RPMI7951 (cell line): ENCODE results near the gene TGFBI. TPM values are rescaled to one million over a fixed set of nuclear protein-coding genes. Genes with fewer than 3 reads are reported as not detected.

Experiments
- DNase-seq: peaks from one replicate; pipeline ENCODE4 v3.0.0-alpha.2; 2012; ENCODE audit warnings: low read depth
- total RNA-seq: library from RNA; depleted of rRNA; stranded (reverse); fragments of >200 nt; shearing (Covaris generic); gene quantifications from 2 replicates; pipeline ENCODE4 v1.2.3, GENCODE V29; 2014

Gene TGFBI
- total RNA-seq, 1 experiment from 2014 or later: 1,163 TPM

DNA sequence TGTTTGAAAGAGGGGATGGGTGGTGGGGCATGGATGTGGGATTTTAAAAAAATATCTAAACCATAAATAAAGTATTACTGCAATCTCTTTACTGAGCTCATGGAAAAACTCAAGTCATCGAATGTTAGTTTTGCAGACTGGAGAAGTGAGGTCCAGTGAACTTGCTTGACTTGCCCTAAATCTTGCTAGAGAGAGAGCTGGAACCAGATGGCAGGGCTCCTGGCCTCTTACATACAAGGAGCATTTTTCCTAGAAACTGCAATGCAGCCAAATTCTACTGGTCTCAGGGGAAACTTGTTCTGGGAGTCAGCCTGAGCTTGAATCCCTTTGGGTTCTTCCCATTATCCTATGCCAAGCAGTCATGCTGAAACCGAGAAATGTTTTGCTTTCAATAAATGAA, 2.9 kb upstream of the TGFBI start:
- no peak for DNase-seq

DNA sequence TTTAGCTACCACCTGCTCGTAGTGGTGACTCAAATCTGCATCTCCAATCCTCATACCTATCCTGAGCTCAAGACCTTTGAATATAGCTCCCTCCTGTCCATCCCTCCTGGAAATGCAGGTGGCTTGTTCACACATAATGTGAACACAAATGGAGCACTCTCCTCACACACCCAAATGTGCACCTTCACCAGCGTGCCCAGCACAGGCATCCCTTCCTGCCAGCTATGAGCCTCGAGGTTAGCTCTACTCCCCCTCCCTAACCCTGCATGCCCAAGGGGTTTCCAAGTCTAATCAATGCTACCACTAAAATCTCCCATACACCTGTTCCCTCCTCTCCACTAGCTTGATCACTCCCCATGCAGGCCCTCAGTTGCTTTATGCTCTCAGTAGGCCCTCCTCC, 2.2 kb upstream of the TGFBI start:
- DNase-seq: no peak

DNA sequence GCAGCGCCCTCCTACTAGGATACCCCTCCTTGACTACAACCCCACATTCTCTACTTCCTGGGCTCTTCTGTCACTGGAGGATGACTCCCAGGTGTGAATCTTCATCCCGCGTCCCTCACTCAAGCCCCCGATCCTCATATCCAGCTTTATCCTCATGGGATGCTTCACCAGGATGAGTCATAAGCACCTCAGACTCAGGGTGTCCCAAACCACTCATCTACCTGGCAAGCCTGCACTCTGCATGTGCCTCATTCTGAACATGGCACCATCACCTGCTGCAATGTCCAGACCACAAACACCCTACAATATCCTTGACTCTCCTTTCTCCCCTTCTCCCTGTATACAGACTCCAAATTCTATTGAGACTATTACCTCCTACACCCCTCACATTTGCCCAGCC, 1.5 kb upstream of the TGFBI start:
- no peak for DNase-seq

DNA sequence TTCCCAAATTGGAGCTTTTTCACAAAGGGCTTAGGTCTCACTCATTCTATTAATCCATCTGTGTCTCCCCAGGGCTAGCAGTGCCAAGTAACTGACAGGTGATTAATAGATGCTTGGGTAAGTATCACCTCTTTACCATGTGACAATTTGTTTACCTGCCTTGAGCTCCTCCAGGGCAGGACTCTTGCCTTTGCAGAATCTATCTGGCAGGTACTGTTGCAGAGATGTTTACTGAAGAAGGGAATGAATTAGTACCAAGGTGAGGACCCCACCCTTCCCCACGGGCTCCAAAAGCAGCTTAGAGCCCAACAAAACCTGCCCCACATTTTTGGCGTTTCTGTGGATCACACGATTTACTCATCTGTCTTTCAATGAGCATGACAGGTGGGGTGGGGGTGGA, 698 bp upstream of the TGFBI start:
- no peak for DNase-seq

DNA sequence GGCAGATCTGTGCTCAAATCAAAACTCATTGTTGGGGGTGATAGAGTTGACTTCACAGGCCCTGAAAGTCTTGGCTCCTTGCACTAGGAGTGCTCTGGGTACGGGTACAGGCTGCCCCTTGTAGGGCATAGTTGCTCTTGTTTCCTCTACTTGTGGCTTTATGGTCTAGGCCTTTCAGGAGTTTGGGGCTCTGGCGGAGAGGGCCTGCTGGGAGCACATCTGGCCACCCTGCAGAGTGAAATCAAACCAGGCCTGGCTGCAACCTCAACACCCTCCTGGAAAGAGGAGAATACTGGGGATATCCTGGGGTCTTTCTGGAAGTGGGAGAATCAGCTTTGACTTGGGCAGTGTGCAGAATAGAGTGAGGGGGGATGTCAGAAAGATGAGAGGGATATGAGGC, 1.5 kb downstream of the TGFBI start:
- DNase-seq: no peak

DNA sequence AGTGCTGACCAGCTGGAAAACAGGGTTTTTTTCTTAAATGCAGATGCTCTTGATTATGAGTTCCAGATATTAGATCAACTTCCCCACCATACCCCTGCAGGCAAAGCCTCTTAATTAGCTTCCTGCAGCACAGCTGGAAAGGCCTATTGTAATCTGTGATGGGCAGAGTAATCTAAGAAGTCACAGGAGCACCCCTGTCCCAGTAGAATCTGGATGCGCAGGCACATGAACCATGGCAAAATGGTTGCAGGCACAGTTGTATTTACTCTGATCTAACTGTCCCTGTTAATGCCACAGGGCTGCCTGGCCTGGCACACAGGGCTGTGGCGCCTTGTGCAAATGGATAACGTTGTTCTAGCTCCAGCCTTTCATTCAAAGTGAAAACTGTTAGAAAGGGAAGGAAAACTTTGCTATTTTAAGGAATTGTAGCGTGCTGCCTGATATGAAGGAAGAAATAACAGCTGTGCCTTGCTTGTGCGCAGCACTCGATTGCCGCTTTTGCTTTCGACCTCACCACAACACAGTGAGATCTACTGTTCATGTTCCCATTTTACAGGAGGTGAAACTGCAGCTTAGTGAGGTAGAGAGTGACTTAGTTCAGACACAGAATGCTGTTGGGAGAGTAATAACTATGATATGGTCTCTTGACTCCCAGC, 2.3 kb downstream of the TGFBI start:
- DNase-seq: peak; percentile 71

DNA sequence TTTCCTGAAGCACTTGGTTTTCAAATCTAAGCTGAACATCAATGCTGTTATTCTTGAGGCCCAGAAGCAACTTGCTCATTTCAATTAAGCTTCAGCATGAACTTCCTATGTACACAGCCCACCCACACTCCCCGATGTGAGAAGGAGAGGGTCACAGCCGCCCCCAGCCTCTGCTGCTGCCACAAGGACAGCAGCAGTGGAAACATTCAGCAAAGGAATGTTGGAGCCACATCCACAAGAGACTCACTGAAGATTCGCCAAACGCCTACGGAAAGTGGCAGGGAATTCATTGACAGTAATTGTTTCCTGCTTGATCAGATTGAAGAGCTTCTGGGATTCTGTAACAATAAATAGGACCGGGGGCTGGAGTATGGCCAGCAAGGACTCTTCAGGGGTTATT, 2.9 kb downstream of the TGFBI start:
- no peak for DNase-seq

DNA sequence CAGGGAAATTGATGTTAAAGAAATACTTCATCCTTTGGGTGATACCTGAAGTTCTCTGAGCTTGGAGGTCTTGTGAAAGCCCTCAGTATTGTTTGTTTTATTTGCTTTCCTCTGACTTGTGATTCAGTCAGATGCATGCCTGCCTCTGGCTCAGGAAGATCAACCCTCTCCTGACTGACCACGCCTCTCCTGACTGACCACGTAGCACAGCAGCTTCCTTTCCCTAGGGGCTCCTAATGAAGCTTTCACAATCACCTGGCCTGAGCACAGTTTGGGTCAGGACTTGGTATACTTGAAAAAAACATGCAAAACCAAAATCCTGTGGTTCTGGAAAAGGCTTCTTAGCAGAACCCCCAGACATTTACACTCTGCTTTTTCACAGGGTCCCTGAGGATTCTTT, 3.8 kb downstream of the TGFBI start:
- DNase-seq: peak; percentile 74

DNA sequence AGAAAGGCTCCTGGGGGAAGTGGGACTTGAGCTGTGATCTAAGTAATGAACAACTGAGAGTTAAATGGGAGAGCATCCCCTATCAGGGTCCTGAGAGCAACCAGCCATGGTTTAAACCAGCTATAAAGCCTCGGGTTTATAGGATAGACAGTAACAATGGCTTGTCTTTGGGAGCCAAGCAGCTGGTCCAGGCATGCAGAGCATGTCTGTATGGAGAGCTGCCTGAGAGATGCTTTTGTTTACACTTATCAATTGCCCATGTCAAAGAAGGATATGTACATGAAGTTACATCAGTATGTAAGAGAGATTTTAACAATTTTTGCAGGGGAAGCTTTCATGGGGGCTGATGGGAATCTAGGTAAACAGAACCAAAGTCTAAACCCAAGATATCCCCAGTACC, 4.4 kb downstream of the TGFBI start:
- DNase-seq: no peak

DNA sequence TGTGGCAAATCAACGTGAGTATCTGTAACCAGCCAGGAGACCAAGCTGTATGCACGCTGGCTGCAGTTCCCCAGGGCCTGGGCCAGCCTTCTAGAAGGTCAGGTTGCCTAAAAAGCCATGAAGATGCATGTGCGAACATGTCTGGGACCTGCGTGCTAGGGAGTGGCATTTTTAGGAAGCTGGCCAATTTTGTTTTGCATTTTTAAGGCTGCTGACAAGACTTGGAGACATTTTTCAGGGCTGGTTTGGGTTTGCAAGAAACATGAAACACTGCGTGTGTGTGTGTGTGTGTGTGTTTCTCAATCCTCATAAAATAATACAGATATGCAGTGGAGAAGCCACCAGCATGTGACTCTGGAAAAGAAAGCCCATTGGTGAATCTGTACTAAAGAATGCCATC, 5.1 kb downstream of the TGFBI start:
- no peak for DNase-seq

DNA sequence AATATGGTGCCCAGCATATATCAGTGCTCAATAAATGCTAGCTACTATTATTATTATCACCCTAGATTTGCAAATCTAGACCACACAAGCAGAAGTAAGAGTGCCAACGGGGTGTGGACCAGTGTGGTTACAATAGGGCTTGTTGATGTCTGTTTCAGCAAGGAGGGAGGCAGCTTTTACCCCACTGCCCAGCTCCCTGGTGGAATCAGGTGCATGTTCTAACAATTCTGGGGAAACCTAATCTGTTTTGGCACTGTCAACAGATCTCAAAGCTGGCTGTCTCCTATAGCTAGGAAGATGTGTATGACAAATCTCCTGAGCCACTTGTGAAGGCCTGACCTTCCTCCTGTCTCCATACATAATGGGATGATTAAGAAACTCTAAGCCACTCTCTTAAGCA, 5.7 kb downstream of the TGFBI start:
- no peak for DNase-seq

DNA sequence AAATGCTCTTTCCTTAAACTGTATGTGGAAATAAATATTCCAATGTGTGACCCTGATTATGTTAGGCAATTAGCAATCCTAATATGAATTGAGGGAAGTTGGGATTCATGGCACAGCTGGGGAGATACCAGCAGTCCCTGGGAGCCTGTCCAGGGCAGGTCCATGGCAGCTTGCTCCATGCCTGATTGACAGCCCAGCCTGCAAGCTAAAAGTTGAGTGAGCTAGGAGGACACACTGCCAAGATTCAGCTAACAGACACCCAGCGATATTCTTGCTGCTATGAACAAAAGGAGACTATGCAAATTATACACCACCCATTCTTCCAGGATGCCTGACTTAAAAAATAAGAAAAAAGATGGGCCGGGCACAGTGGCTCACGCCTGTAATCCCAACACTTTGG, 6.2 kb downstream of the TGFBI start:
- no peak for DNase-seq

DNA sequence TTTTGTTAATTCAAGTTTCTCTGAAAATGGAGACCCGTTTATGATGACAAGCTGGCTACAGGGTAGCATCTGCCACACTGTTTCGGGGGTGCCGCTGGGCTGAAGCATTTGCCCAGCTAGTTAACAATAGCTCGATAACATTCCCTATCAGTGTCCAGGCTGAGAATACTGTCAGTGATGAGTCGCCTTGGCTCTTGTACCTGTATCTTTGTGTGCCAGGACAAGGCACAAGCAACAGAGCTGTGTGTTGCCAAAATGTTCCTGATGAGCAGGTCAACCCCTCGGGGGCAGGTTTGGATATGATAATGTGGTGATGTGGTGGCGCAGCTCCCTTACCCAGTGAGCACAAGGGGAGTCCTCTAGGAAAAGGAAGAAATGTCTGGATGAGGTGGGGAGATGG, 7.0 kb downstream of the TGFBI start:
- DNase-seq: no peak

DNA sequence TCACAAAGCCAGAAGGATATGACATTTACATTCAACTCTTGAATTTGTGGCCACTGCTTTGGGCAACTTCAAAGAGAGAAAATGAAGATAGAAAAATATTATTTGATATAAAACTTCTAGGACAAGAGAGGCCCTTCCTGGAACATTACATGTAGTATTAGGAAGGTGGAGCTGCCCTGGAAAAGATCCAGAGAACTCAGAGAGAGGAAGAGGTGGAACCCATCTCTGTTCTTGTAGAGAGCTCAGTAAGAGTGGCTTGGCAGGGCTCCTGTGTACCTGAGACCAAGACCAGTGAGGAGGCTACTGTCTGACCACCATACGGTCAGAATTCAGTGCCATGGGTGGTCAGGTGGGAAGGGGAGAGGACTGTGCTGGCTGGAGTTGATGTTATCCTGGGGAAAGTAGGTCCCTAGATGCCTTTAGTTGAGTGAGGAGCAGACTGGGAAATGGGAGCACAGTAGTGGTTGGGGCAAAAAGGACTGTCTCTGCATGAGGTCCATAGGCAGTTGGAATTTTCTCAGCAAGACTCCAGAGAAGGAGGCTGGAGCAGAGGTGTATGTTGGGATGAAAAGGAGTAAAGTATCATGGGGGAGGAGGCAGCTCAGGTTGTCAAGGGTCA, 7.6 kb downstream of the TGFBI start:
- DNase-seq: no peak

DNA sequence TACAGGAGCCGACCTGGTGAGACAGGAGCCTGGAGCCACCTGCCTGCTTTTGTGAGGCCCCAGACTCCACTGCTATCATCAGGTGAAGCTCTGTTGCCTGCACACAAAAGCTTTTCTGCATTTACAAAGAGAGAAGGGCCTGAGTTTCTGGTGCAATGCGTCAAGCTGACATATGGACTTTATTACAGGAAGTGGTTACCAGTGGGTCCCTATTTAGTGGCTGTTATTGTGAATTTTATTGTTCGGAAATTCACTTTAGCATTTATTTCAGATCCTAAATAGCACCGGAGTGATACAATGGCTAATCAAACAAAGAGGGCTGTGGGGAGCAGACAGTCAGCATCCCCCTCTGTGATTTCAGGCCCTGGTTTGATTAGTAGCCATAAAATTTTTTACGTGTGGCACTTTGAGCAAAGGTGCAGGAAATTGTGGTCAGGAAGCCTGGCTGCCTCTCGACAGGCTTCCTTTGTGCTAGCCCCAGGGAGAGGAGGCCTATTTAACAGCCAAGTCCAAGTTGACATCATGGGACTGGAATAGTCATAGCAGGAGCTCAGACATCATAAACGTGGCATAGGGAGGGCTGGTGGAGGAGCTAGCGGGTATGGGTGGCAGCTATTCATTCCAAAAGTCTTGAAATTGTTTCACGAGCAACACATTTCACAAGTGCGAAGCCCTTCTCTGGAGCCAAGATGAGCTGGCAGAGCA, 8.4 kb downstream of the TGFBI start:
- peak; percentile 97 for DNase-seq

DNA sequence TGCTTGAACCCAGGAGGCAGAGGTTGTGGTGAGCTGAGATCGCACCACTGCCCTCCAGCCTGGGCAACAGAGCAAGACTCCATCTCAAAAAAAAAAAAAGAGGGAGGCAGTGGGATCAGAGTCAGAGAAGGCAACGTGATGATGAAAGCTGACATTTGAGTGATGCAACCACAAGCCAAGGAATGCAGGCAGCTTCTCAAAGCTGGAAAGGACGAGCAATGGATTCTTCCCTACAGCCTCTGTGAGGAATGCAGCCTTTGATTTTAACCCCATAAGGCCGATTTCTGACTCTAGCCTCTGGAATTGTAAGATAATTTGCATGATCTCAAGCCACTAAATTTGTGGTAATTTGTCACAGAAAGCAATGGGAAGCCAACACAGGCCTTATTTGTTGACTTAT, 9.8 kb downstream of the TGFBI start:
- DNase-seq: peak; percentile 48

DNA sequence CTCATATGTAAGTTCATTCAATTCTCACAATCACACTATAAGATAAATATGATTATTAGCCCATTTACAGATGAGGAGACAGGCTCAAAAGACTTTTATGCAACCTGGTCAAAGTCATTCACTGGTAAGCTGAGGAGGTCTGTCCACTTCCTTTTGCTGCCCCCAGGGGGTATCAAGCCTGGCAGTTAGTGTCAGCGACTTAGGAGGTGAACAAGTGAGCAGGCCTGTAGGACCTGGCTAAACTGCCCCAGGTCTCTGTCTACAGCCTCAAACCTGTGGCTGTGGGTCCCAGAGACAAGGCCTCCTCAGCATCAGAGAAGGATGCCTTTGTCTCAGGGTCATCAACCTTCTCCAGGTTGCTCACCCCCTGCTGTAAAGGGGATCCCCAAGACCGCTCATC, 10.4 kb downstream of the TGFBI start:
- no peak for DNase-seq

DNA sequence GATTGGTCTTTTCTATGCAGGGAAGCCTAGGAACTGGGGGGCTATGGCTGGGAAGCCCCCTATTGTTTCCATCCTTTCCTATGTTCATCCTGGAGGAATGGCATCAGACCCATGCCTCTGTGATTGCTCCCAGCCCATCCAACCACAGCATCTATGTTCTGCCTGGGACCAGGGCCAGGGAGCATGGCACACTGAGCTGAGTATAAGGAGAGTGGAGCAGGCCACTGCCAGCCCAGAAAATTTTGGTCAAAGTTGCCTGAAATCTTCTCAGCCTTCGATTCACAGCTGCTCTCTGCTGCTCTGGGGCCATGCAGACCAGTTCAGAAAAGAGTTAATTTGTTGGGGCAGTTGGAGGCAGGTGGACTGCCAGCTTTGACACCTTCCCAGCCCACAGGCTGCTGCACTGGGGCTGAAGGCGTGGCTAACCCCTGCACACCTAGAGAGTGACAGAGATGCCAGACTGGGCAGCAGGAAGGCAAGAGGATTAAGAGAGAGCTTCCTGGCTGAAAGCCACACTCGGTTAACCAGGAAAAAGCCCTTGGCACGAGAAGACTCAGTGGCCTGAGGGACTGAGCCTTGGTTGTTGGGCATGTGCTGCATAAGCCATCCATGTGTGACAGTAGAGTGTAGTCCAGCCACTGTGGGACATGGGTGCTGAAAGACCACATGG, 12.1 kb downstream of the TGFBI start:
- DNase-seq: peak; percentile 84

DNA sequence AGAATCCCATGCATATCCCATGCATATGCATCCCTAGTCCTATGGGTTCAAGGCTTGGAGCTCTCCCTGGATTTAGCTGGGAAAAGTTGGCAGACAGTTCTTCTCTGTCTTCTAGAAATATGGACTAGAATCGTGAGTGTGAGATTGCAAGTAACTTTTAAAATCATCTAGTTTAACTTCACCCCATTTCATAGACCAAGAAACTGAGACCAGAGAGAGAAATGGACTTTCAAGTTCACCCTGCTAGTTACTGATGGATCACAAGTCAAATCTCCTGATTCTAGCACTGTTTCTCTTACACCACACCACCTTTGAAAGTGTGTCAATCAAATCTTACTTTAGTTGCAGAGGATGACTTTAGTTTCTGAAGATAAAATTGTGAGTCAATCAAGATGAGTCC, 13.4 kb downstream of the TGFBI start:
- DNase-seq: no peak

DNA sequence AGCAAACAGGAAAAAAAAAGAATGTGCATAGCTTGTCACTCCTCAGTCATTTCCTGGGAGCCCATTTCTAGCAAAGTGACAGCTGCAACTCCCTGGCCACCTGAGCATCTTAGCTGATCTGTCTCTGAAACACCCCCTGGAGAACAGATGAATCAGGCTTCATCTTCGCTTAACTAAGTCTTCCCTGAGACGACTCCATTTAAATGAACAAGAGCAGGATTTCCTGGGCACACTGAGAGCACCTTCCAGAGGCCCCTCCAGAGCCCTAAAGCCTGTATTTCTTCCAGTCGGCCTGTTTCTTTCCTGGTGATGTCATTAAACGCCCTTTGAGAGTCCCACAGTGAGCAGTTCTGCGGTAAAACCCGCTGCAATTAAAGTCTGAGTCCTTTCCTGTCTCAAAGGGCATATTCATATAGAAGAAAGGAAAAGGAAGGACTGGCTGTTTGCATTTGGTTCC, 13.9 kb downstream of the TGFBI start:
- DNase-seq: peak; percentile 91

DNA sequence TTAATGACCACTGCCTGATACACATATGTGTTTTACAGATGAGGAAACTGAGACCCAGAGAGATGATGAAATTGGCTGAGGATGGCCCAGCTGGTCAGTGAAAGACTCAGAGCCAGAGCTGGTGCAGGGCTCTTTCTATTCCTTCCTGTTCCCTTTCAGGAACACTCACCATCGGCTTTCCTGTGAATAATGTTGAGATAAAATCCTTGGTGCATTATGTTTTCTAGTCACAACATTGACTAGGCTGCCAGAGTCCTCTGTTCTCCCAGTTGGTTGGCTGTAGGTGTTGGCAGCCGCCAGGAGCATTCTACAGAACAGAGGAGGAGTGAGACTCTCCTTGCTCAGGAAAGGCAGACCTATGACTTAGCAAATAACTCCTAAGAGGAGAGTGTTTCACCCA, 14.8 kb downstream of the TGFBI start:
- no peak for DNase-seq

DNA sequence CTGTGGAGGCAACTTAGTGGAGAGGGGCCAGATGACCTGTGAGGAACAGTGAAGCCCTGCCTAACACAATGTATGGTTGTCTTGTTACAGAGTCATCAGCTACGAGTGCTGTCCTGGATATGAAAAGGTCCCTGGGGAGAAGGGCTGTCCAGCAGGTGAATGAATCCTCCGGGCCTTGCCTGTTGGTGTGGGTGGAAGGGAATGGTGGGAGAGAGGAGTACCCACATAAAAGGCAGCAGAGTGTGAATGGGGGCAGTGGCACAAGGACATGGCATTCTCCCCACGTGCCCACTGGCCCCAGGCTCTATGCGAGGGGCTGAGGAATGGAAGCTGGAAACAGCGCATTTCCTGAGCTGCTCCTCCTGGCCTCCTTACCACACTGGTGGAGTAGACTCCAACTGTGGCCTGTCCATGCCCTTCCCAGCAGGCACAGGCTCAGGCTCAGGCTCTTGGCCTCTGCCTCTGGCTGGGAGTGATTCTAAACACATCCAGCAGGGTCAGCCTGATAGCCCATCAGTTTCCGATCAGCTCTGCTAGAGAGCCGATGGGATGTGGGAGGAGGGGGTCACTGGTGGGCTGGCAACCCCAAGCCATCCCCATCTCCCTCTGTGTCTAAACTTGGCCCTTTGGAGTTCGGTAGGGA, 15.3 kb downstream of the TGFBI start:
- DNase-seq: no peak
